ENCODE data around the gene FIGNL2. TPM values are rescaled to one million over a fixed set of nuclear protein-coding genes. Genes with fewer than 3 reads are reported as not detected.
"Not testable (repeated sequence)": the region's sequence is repeated elsewhere in the genome, so short reads cannot be mapped to it uniquely, and the experiment has no call there.

FIGNL2 gene
- total RNA-seq, 1 donor from 2014 or later, result 9.3 TPM

DNA sequence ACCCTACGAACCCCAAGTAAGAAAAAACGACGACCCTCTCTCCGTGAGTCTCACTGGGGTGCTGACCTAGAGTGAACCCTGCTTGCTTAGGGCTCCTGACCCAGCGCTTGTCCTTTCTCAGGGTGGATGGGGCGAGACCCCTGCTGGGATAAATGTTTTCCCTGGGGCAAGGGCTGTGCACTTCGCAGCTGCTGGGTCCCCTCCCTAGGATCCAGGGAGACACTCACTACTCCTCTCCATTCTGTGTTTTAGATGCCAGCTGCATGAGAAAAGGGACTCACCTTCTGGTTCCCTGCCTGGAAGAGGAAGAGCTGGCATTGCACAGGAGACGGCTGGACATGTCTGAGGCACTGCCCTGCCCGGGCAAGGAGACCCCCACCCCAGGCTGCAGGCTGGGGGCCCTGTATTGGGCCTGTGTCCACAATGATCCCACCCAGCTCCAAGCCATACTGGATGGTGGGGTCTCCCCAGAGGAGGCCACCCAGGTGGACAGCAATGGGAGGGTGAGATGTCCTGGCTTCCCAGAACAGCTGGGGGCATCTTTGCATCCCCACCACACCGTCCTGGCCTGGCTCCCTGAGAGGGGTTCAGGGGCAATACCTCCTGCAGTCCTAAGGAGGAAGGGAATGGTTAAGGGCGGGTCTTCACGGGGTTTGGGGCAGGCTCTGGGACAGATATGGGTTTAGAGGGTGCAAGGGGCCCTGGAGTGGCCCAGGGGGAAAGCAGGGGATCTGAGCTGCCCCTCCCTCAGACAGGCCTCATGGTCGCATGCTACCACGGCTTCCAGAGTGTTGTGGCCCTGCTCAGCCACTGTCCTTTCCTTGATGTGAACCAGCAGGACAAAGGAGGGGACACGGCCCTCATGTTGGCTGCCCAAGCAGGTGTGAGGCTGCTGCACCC is 40.0 kb upstream of the FIGNL2 start:
- Histone ChIP-seq H3K9ac (no peak overlapping the region), H3F3A (ENCODE audit: low read depth) (peaks cover 5% of the 10 kb centered on the region), H3K79me2 (ENCODE audit: low read depth) (no peaks in the 10 kb centered on the region), H3K4me1 (peaks cover 6% of the 10 kb centered on the region), H3K4me2 (peak overlapping the region; percentile 70), H3K27ac (no peak overlapping the region), H3K27me3 (peaks cover 3% of the 10 kb centered on the region), H3K4me3 (peak overlapping the region; percentile 33), H4K20me1 (ENCODE audit: low read depth) (no peaks in the 10 kb centered on the region), H3K36me3 (no peaks in the 10 kb centered on the region), H3K9me3 (ENCODE audit: low read depth) (no peaks in the 10 kb centered on the region), H2AFZ (replicated peaks) (no peak overlapping the region)
- peaks cover 13% of the 10 kb centered on the region for H3K4me1 Mint-ChIP-seq
- H3K27me3 Mint-ChIP-seq (ENCODE audit: insufficient read depth, low read depth), result peaks cover 24% of the 10 kb centered on the region
- TF ChIP-seq EZH2phosphoT487 (IDR thresholded peaks at IDR 0.05), result no peak
- no peak for TF ChIP-seq EZH2 (IDR thresholded peaks at IDR 0.05)
- TF ChIP-seq, protein P1, sequence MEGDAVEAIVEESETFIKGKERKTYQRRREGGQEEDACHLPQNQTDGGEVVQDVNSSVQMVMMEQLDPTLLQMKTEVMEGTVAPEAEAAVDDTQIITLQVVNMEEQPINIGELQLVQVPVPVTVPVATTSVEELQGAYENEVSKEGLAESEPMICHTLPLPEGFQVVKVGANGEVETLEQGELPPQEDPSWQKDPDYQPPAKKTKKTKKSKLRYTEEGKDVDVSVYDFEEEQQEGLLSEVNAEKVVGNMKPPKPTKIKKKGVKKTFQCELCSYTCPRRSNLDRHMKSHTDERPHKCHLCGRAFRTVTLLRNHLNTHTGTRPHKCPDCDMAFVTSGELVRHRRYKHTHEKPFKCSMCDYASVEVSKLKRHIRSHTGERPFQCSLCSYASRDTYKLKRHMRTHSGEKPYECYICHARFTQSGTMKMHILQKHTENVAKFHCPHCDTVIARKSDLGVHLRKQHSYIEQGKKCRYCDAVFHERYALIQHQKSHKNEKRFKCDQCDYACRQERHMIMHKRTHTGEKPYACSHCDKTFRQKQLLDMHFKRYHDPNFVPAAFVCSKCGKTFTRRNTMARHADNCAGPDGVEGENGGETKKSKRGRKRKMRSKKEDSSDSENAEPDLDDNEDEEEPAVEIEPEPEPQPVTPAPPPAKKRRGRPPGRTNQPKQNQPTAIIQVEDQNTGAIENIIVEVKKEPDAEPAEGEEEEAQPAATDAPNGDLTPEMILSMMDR (IDR thresholded peaks at IDR 0.05), result no peak
- H3K9me3 Mint-ChIP-seq, result no peaks in the 10 kb centered on the region
- no peak for DNase-seq (ENCODE audit: low spot score)
- H3K27ac Mint-ChIP-seq, result peak overlapping the region; percentile 53
- peak overlapping the region; percentile 63 for H3K4me3 Mint-ChIP-seq
- H3K36me3 Mint-ChIP-seq, result no peaks in the 10 kb centered on the region

- Mint-ChIP-seq H3K27ac (peak within 1 kb of the TSS; percentile 53), H3K4me3 (peak within 1 kb of the TSS; percentile 63), H3K9me3 (no peaks in the 10 kb centered on the region), H3K4me1 (peaks cover 13% of the 10 kb centered on the region), H3K27me3 (ENCODE audit: insufficient read depth, low read depth) (peaks cover 22% of the 10 kb centered on the region), H3K36me3 (no peaks in the 10 kb centered on the region)
- Histone ChIP-seq H3K36me3 (no peaks in the 10 kb centered on the region), H3K4me1 (peaks cover 6% of the 10 kb centered on the region), H3K9ac (no peak within 1 kb of the TSS), H3K4me3 (peak within 1 kb of the TSS; percentile 33), H3K4me2 (peak within 1 kb of the TSS; percentile 70), H3K27me3 (peaks cover 3% of the 10 kb centered on the region), H3K79me2 (ENCODE audit: low read depth) (no peaks in the 10 kb centered on the region), H4K20me1 (ENCODE audit: low read depth) (no peaks in the 10 kb centered on the region), H3F3A (ENCODE audit: low read depth) (peaks cover 5% of the 10 kb centered on the region), H3K9me3 (ENCODE audit: low read depth) (no peaks in the 10 kb centered on the region), H3K27ac (no peak within 1 kb of the TSS), H2AFZ (replicated peaks) (no peak within 1 kb of the TSS)
- peak; percentile 90 for DNase-seq (ENCODE audit: low spot score)
- TF ChIP-seq EZH2 (IDR thresholded peaks at IDR 0.05) (no peak), EZH2phosphoT487 (IDR thresholded peaks at IDR 0.05) (no peak)
- TF ChIP-seq, protein P1 (IDR thresholded peaks at IDR 0.05), result no peak
Measured at GRCh38 chr12:51887476-51888315, 39.2 kb upstream of the FIGNL2 start, which contains the start of gene ANKRD33. TSS of gene ANKRD33 (plus strand) at chr12:51888103. CDS start at chr12:51888187, 84 bp downstream.

DNA sequence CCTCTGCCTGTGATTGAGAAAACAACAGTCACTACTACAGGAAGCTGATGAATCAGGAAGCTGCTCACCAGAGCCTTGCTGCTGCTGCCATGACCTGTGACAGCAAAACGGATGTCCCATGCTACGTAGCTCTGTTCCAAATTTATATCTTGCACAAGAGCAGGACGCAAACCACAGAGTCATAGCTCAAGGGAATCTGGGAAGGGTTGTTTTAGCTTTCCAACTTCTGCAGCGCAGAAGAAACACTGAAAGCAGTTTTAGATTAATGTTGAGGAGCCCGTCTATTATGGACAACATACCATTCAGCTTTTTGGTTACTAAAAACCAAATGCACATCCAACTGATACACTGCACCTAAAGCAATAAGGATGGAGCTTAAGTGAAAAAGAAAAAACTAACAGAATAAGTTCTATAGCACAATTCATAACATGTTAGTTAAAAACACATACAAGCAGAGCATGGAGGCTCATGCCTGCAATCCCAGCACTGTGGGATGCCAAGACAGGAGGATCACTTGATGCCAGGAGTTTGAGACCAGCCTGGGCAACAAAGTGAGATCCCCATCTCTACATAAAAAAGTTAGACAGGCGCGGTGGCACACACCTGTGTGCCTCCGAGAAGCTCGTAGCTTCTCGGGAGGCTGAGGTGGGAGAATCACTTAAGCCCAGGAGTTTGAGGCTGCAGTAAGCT is 37.6 kb upstream of the FIGNL2 start:
- no peak overlapping the region for H3K4me3 ChIP-seq
- no peak overlapping the region for H3K4me2 ChIP-seq
- H2AFZ ChIP-seq (replicated peaks), result peak overlapping the region; percentile 66
- peaks cover 6% of the 10 kb centered on the region for H3K4me1 ChIP-seq
- H3K9me3 ChIP-seq (ENCODE audit: low read depth), result no peaks in the 10 kb centered on the region
- peaks cover 3% of the 10 kb centered on the region for H3K27me3 ChIP-seq
- peaks cover 13% of the 10 kb centered on the region for H3K4me1 Mint-ChIP-seq
- no peaks in the 10 kb centered on the region for H4K20me1 ChIP-seq (ENCODE audit: low read depth)
- H3K27ac Mint-ChIP-seq, result no peak overlapping the region
- H3K27me3 Mint-ChIP-seq (ENCODE audit: insufficient read depth, low read depth), result peaks cover 22% of the 10 kb centered on the region
- TF ChIP-seq EZH2 (IDR thresholded peaks at IDR 0.05) (no peak), EZH2phosphoT487 (IDR thresholded peaks at IDR 0.05) (no peak)
- TF ChIP-seq, protein P1 (IDR thresholded peaks at IDR 0.05), result no peak
- H3F3A ChIP-seq (ENCODE audit: low read depth), result no peaks in the 10 kb centered on the region
- no peaks in the 10 kb centered on the region for H3K36me3 ChIP-seq
- no peaks in the 10 kb centered on the region for H3K79me2 ChIP-seq (ENCODE audit: low read depth)
- no peak for DNase-seq (ENCODE audit: low spot score)
- H3K36me3 Mint-ChIP-seq, result no peaks in the 10 kb centered on the region
- no peak overlapping the region for H3K9ac ChIP-seq
- no peaks in the 10 kb centered on the region for H3K9me3 Mint-ChIP-seq
- H3K27ac ChIP-seq, result no peak overlapping the region
- no peak overlapping the region for H3K4me3 Mint-ChIP-seq

DNA sequence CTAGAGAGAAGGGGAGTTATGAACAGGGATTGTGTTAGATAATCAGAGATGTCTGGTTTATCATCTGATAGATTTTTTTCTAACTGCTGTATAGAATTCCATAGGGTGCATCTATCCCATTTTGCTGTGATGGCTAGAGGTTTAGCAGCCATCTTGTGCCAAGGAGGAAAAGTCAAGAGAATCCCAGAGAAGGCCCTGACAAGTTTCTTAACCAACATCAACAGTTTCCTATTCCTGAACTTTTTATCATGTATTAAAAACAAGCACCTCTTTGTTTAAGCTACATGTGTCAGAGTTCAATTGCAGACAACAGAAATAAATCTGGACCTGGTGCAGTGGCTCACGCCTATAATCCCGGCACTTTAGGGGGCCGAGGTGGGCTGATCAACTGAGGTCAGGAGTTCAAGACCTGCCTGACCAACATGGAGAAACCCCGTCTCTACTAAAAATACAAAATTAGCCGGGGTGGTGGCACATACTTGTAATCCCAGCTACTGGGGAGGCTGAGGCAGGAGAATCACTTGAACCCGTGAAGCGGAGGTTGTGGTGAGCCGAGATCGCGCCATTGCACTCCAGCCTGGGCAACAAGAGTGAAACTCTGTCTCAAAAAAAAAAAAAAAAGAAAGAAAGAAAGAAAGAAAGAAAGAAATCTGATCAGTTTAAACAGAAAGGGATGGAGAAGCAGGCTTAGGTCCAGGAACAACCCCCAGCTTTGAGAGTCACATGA is 36.9 kb upstream of the FIGNL2 start:
- Mint-ChIP-seq H3K27me3 (ENCODE audit: insufficient read depth, low read depth) (peaks cover 21% of the 10 kb centered on the region), H3K4me1 (peaks cover 13% of the 10 kb centered on the region)
- not testable (repeated sequence) for H3K4me3 Mint-ChIP-seq; DNase-seq (ENCODE audit: low spot score); H3K4me1 ChIP-seq; H3K27ac Mint-ChIP-seq; H3K79me2 ChIP-seq (ENCODE audit: low read depth); H3K9me3 Mint-ChIP-seq; H3K36me3 ChIP-seq; H4K20me1 ChIP-seq (ENCODE audit: low read depth); H3K4me3 ChIP-seq; H3K4me2 ChIP-seq; H2AFZ ChIP-seq (replicated peaks); H3F3A ChIP-seq (ENCODE audit: low read depth); H3K27ac ChIP-seq; H3K36me3 Mint-ChIP-seq; H3K9me3 ChIP-seq (ENCODE audit: low read depth); H3K27me3 ChIP-seq; H3K9ac ChIP-seq
